ENCODE results near the gene HRCT1. TPM values are rescaled to one million over a fixed set of nuclear protein-coding genes. Genes with fewer than 3 reads are reported as not detected.

The HRCT1 gene
- polyA plus RNA-seq, 3 donors = not detected

GRCh38 chr9:35898337-35898736 is 7.7 kb upstream of the HRCT1 start:
- H3K27ac Mint-ChIP-seq = no peak overlapping the region
- peaks cover 11 to 35% (median 17%) of the 10 kb centered on the region in 3 donors for H3K27me3 Mint-ChIP-seq (ENCODE audit: low read depth in 3 of 3)

GRCh38 chr9:35899021-35899420 is 7.0 kb upstream of the HRCT1 start:
- Histone ChIP-seq H4K20me1 (ENCODE audit: insufficient read depth, low read length) (no peaks in the 10 kb centered on the region), H3K4me1 (ENCODE audit: control insufficient read depth in 1 of 2, insufficient read depth in 2 of 2, low read length in 2 of 2) (no peaks in the 10 kb centered on the region), H3K36me3 (replicated peaks in 1 of 2; ENCODE audit: control insufficient read depth in 1 of 2, insufficient read depth in 2 of 2, low read length in 2 of 2) (no peaks in the 10 kb centered on the region), H3K27ac (ENCODE audit: low read depth in 1 of 2, low read length in 2 of 2) (no peak overlapping the region), H3K27me3 (ENCODE audit: control insufficient read depth in 2 of 2, insufficient read depth in 2 of 2, low read length in 2 of 2) (peaks cover 0 to 2% of the 10 kb centered on the region in 2 donors), H3K4me2 (replicated peaks; ENCODE audit: extremely low read depth, low read length, poor library complexity, severe bottlenecking) (no peak overlapping the region), H3K79me2 (ENCODE audit: insufficient read depth, low read length) (no peaks in the 10 kb centered on the region), H3K9me3 (replicated peaks in 1 of 2; ENCODE audit: control insufficient read depth in 1 of 2, insufficient read depth in 1 of 2, low read length in 2 of 2) (no peaks in the 10 kb centered on the region), H2AFZ (ENCODE audit: insufficient read depth, low read depth, low read length, poor library complexity, severe bottlenecking) (no peak overlapping the region), H3K4me3 (replicated peaks in 1 of 3; ENCODE audit: low read depth in 2 of 3, low read length in 3 of 3) (no peak overlapping the region), H3K9ac (ENCODE audit: insufficient read depth, low read length, poor library complexity, severe bottlenecking) (no peak overlapping the region)
- no peak overlapping the region for H3K27ac Mint-ChIP-seq
- H3K36me3 Mint-ChIP-seq = no peaks in the 10 kb centered on the region
- no peak for TF ChIP-seq CTCF (IDR thresholded peaks at IDR 0.05)
- no peaks in the 10 kb centered on the region for H3K9me3 Mint-ChIP-seq
- WGBS (ENCODE audit: insufficient coverage) = no CpG with 5 or more reads among the region's 2 CpGs
- no peak overlapping the region for H3K4me3 Mint-ChIP-seq
- intact Hi-C loops (cut with micrococcal nuclease) = no loop called here
- peaks cover 11 to 35% (median 19%) of the 10 kb centered on the region in 3 donors for H3K27me3 Mint-ChIP-seq (ENCODE audit: low read depth in 3 of 3)
- DNase-seq = no peak
- no peaks in the 10 kb centered on the region for H3K4me1 Mint-ChIP-seq

More at GRCh38 chr9:35898337-35898736, 7.7 kb upstream of the HRCT1 start:
- Histone ChIP-seq H4K20me1 (ENCODE audit: insufficient read depth, low read length) (no peaks in the 10 kb centered on the region), H3K27ac (ENCODE audit: low read depth in 1 of 2, low read length in 2 of 2) (no peak overlapping the region), H3K79me2 (ENCODE audit: insufficient read depth, low read length) (no peaks in the 10 kb centered on the region), H3K9me3 (replicated peaks in 1 of 2; ENCODE audit: control insufficient read depth in 1 of 2, insufficient read depth in 1 of 2, low read length in 2 of 2) (no peaks in the 10 kb centered on the region), H3K4me3 (replicated peaks in 1 of 3; ENCODE audit: low read depth in 2 of 3, low read length in 3 of 3) (no peak overlapping the region), H2AFZ (ENCODE audit: insufficient read depth, low read depth, low read length, poor library complexity, severe bottlenecking) (no peak overlapping the region), H3K36me3 (replicated peaks in 1 of 2; ENCODE audit: control insufficient read depth in 1 of 2, insufficient read depth in 2 of 2, low read length in 2 of 2) (no peaks in the 10 kb centered on the region), H3K4me2 (replicated peaks; ENCODE audit: extremely low read depth, low read length, poor library complexity, severe bottlenecking) (no peak overlapping the region), H3K9ac (ENCODE audit: insufficient read depth, low read length, poor library complexity, severe bottlenecking) (no peak overlapping the region), H3K27me3 (ENCODE audit: control insufficient read depth in 2 of 2, insufficient read depth in 2 of 2, low read length in 2 of 2) (peaks cover 0 to 2% of the 10 kb centered on the region in 2 donors), H3K4me1 (ENCODE audit: control insufficient read depth in 1 of 2, insufficient read depth in 2 of 2, low read length in 2 of 2) (no peaks in the 10 kb centered on the region)
- no peaks in the 10 kb centered on the region for H3K36me3 Mint-ChIP-seq
- intact Hi-C loops (cut with micrococcal nuclease) = no loop called here
- H3K4me3 Mint-ChIP-seq = no peak overlapping the region
- H3K4me1 Mint-ChIP-seq = no peaks in the 10 kb centered on the region
- no peak for TF ChIP-seq CTCF (IDR thresholded peaks at IDR 0.05)
- DNase-seq = no peak
- no peaks in the 10 kb centered on the region for H3K9me3 Mint-ChIP-seq

All from CD14-positive monocyte (primary cell).